HG03442 (cell line): Measurements from ENCODE around the gene ITGA8.

ENCODE experiments used
- ATAC-seq: cut with Tn5 transposase; IDR thresholded peaks from one replicate; pipeline ENCODE4 v1.9.1; 2021; ENCODE audit warnings: mild to moderate bottlenecking, moderate library complexity; ENCODE audit not compliant: unreplicated experiment

ITGA8 gene

DNA sequence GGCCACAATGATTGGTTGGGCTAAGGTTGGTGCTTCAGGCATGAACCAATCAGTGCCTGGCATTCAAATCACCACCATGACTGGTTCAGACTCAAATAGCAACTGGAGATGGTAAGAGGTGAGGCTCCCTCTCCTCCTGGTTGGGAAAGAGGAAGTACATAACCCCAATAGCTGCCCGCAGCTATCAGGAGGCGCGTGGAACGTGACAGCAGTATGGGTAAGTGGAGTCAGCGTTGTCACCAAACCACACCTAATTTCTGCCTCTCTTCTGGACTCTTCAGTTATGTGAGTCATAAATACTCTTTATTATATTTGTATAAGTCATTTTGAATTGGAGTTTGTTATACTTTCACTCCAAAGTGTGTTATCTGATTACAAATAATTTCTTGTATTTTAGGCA is 17.9 kb upstream of the ITGA8 start:
- ATAC-seq, result no peak

- ATAC-seq, result no peak
These were observed 16.0 kb upstream of the ITGA8 start for GRCh38 chr10:15735763-15736162.

- no peak for ATAC-seq
These were observed 10.6 kb upstream of the ITGA8 start for GRCh38 chr10:15730341-15730740.

GRCh38 chr10:15729890-15730289 is 10.2 kb upstream of the ITGA8 start:
- ATAC-seq, result no peak

- no peak for ATAC-seq
These were observed 6.3 kb upstream of the ITGA8 start for GRCh38 chr10:15726042-15726441.

DNA sequence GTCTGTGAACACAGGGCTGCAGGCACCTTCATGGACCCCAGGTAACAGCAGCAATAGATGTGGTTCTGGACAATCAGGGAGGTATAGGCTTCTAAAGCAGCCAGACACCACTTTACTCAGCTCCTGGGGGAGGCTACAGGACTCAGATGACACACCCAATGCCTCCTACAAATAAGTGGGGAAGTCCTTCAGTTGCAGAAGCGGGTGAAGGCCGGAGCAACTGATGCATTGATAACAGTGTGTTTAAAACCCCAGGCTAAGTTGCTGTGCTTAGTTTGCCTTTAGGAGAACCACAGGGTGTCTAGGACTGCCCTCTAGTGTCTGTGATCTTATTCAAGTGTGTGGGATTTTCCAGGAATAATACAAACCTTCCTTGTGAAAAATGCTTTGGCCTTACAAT is 5.9 kb upstream of the ITGA8 start:
- ATAC-seq, result no peak

- ATAC-seq, result no peak
These were observed 5.0 kb upstream of the ITGA8 start for GRCh38 chr10:15724683-15725082.

- no peak for ATAC-seq
These were observed 4.1 kb upstream of the ITGA8 start for GRCh38 chr10:15723803-15724202.

DNA sequence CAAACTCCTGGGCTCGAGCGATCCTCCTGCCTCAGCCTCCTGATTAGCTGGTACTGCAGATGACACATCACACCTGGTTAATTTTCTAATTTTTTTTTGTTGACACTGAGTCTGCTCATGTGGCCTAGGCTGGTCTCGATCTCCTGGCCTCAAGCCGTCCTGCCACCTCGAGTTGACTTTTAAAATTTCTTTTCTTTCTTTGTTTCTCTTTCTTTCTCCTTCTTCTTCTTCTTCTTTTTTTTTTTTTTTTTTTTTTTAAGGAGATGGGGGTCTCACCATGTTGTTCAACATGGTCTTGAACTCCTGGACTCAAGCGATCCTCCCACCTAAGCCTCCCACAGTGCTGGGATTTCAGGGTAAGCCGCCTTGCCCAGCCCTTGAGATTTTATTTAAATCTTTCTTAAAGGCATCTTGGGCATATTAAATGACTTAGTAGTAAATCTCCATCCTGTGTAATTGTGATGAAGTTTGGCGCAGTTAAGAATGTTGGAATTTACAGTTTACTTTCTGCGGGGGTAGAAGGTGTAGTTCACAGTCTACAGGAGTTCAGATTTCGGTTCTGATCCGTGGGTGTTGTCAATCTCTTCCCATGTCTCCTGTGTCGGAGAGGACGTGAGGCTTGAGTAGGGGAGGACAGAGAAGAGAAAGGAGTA is 1.0 kb upstream of the ITGA8 start:
- ATAC-seq, result no peak

DNA sequence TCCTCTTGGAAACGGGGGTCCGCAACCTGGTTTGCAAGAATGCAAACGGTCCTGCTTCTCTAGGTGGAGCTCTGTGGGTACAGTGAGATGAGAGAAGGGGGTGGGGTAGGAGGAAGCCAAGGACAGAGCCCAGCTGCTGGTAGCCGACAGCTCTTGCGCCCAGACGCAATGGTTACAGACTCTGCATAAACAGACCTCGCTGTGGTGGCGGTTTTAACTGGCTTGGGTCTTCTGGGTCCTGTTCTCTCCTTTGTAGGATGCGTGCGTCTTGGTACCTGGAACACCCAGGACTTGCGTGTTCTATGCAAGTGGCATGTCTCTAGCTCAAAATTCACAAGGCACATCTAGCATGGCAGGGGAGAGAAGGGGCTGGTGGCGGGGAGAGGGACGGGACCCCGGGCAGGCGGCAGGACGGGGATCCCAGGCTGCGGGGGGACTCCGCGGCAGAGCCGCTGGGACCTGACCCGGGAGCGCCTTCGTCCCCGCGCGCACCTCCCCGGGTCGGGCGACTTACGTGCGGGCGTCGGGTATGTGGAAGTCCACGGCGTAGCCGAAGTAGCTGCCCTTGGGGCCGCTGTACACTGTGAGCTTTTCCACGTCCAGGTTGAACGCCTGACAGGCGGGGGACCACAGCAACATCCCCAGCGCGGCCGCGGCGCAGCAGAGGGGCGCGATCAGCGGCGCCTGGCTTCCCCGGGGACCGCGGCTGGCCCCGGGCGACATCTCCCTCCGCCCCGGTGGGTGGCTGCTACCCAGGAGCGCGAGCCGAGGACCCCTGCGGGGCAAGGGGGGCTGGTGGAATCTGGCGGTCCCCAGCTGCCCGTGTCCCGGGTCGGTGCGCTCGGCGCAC is 448 bp downstream of the ITGA8 start:
- ATAC-seq, result no peak

- ATAC-seq, result no peak
These were observed 1.1 kb downstream of the ITGA8 start for GRCh38 chr10:15718694-15719048.

GRCh38 chr10:15715619-15716227 is 4.0 kb downstream of the ITGA8 start:
- no peak for ATAC-seq

DNA sequence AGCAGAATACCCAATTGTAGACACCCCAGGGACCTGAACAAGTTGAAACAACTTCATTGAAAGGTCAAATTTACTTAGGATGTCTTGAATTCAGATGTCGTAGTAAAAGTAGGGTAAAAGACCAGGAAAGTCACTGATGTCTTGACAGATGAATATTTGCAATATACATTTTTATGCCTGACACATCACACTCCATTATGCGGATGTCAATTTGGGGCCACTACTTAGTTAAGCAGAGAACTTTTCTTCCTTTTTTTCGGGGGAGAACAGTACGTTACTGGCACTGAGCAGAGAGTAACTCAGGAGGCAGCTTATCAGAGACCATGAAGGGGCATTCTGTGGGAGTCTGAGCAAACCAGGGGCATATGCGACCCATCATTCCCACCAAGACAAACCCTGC is 4.9 kb downstream of the ITGA8 start:
- ATAC-seq, result no peak

GRCh38 chr10:15712883-15713282 is 6.8 kb downstream of the ITGA8 start:
- ATAC-seq, result no peak

GRCh38 chr10:15710455-15710854 is 9.3 kb downstream of the ITGA8 start:
- no peak for ATAC-seq

- ATAC-seq, result no peak
These were observed 14.4 kb downstream of the ITGA8 start for GRCh38 chr10:15705298-15705697.

DNA sequence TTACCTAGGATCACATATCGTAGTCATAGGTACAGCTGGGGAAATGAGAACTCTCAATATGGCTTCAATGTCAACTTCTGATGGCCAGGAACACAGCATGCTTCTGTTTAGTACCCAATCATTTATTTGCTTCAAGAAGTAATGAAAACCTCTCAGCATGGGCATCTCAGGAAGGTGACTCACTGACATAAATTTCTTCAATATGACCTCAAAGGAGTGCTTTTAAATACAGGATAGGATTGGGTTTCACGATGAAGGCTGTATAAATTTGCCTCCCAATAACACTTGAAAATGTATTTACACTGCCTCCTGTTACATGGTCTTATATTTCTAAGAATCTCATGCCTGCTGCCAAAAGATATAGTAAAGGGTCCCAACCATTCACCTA is 15.1 kb downstream of the ITGA8 start:
- ATAC-seq, result no peak

- ATAC-seq, result no peak
These were observed 15.7 kb downstream of the ITGA8 start for GRCh38 chr10:15703944-15704580.

DNA sequence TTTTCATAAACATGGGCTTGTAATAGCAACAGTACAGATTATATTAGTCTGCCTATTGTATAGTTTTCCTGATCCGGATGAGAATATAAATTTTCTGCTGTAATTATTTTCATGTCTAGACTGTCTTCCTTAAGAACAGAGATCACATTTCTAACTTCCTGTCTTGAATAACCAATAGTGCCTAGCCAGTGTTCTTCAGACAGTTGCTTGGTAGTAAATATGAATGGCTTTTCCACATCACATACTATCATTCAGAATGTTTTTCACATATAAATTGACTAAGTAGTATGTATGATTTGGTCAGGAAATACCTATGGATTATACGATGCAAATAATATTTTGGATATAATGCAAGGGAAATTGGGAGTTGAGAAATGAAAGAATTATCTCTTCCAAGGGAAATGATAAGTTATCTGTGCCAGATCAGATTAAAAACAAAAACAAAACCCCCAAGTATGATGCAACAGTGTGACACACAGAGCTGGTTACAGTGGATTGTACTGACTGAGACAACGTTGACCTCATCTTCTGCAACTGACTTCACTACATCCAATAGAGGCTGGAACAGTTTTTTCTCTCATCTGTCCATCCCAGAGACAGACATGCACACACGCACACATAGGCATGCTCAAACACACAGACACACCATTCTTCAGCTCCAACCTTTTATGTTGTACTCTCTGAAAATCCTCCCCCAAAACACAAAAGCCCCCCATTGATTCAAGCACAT is 16.4 kb downstream of the ITGA8 start:
- ATAC-seq, result no peak

GRCh38 chr10:15700078-15700674 is 19.5 kb downstream of the ITGA8 start:
- ATAC-seq, result no peak

DNA sequence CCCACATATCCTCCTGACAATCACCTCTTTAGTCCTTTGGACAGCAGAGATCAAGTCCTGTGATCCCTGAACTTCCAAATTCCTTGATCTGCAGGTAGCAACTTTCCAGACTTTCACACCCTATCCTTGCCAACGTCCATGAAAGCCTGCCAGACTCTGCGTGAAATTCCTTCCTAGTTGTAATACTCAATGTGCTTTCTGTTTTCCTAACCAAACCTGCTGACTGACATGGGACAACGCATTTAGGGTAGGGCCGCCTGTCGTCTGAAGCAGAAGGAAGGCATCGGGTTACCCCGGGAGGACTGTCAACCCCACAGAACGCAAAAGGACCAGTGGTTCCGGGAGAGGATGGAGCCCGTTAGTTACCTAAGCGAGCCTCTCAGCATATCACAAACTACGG is 23.9 kb downstream of the ITGA8 start:
- ATAC-seq, result no peak
